Occipital lobe (tissue), 2 donors: ENCODE measurements around the gene PRKAB2. TPM values are rescaled to one million over a fixed set of nuclear protein-coding genes. Genes with fewer than 3 reads are reported as not detected.
"Not testable (repeated sequence)": the region's sequence is repeated elsewhere in the genome, so short reads cannot be mapped to it uniquely, and the experiment has no call there.

Experiments
- DNase-seq: peaks from one replicate; lab custom pipeline; 2025; lab: John Stamatoyannopoulos, UW
- total RNA-seq: library from RNA; depleted of rRNA; stranded (reverse); fragments of >200 nt; gene quantifications from one replicate; pipeline ENCODE4 v1.2.3, GENCODE V29; 2014

PRKAB2 gene
- total RNA-seq, 1 donor from 2014 or later, result 33.4 TPM

DNA sequence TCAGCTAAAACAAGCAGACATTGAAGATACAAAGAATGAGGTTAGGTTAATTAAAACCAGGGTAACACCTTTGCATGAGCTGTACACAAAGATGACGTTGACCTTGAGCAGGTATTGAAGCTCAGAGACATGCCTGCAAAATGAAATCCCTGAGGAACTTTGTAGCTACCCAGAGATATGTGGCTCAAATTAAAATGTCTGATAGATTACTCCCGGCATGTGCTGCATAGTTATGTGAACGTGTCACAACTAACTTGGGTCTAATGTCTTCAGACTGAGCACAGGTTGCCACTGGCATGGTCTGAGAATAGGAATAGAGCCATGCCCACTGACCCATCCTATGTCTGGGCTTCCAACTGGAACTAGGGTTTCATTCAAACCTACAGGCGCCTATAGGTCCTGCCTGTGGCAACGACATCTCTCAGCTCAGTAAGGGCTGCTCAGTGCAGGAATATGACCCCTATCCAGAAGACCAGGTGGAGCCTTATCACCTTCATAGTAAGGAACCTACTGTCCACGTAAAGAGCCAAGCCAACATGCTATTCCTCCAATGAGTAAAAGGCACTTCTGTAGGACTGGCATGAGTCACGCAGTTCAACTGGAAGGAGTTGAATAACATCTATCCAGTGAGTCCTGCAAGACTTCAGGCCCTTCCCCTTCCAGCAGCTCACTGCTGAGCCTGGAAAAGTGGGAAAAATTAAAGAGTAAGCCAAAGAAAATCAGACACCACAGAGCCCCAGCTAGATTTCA, 60.7 kb downstream of the PRKAB2 start:
- DNase-seq, result no peak

DNA sequence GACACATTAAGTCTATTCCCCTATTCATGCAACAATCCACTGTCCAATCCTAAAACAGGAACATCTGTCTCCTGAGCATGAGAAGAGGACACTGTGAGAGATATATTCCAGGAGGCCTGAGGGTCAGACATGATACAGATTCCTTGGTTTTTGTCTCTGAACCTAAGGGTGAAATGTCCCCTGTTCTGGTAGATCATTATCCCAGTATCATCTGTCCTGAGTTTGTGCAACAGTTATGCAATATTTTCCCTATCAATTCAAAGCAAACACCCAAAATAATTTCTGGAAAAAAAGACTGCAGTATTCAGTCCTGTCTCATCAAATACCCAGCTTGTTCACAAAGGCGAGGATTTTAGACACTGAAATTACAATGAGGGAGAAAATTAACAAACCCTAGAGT, 61.4 kb downstream of the PRKAB2 start:
- no peak for DNase-seq

DNA sequence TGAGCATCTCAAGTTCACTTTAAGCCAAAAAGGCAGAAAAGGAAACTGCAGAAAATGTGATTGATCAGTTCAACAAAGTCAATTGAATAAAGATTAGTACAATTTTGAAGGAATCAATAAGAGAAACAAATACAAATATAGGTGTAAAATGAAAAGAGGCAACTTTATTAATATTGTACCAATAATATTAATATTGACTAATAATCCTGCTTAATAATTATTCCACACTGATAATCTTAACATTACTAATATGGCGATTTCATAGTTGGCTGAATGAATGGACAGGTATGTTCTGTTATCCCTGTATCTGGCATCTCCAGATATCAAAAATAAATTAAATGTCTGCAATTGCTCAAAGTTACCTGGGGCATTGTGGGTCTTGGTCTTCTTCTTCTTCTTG, 61.8 kb downstream of the PRKAB2 start:
- no peak for DNase-seq

DNA sequence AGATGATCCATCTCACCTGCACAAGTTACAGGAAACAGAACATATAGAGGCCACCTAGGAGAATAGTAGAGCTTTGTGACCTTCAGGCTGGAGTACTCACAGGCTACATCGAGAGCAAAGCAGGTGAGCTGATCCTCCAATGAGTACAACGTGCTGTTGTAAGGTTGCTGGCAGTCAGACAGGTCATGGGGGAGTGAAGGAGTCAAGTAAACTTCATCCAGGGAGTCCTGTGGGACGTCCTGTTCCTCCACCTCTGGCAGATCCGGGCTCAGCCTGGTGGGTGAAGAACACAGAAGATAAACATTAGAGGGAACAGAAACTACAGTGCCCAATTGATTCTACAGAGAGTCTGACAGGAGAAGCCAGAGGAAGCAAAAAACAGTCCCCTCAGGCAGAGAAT, 62.5 kb downstream of the PRKAB2 start:
- DNase-seq, result no peak

DNA sequence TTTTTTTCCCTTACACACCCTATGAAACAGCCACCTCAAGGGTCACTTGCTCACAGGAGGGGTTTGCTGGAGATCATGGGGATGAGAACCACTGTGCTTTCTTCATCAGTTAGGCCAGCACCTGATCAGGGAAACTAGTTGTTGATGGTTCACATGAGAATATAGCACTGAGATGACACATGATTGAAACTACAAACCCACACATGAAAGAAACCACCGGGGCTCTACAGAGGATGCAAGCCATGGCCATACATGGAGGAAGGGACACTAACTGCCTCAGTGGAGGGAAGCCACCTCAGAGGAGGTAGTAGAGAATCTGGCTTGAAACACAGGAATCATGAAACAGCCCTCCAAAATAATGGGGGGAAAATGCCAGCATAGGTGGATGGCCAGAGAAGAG, 63.2 kb downstream of the PRKAB2 start:
- no peak for DNase-seq

DNA sequence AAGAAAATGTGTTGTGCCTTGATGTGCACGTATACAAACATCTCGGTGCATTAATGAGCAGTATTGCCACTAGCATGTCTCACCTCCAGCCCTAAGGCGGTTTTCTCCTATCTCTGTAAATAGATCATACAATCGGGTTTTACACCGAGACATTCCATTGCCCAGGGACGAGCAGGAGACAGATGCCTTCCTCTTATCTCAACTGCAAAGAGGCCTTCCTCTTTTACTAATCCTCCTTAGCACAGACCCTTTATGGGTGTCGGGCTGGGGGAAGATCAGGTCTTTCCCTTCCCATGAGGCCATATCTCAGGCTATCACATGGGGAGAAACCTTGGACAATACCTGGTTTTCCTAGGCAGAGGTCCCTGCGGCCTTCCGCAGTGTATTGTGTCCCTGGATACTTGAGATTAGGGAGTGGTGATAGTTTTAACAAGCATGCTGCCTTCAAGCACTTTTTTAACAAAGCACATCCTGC, 65.8 kb downstream of the PRKAB2 start:
- not testable (repeated sequence) for DNase-seq

DNA sequence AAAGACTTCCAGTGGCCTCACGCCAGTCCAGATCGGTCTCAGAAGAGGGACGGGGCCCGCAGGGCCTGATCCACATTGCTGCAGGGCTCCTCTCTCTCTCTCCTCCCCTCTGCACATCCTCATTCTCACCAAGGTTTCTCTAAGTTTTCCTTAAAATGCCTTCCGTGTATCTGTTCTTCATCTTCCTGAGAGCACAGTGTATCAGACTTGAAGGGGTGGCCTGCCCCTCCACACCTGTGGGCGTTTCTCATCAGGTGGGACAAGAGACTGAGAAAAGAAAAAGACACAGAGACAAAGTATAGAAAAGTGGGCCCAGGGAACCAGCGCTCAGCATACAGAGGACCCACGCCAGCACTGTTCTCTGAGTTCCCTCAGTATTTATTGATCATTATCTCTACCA, 66.4 kb downstream of the PRKAB2 start:
- no peak for DNase-seq

Other genes starting within 250 kb of the PRKAB2 start
- gene NBPF12, start 234.1 kb downstream of the PRKAB2 start, total RNA-seq, result 17.9 TPM
- 0.62 TPM for gene FMO5, start 52.9 kb upstream of the PRKAB2 start, total RNA-seq
- gene CHD1L, start 70.2 kb upstream of the PRKAB2 start, total RNA-seq, result 11.5 TPM